Keratinocyte (primary cell): ENCODE results near the gene ZNF804A. TPM values are rescaled to one million over a fixed set of nuclear protein-coding genes. Genes with fewer than 3 reads are reported as not detected.

Source experiments
- DNase-seq: peaks from one replicate; pipeline ENCODE4 v3.0.0-alpha.2; 2011; ENCODE audit warnings: low read depth, missing footprints, low spot score
- FAIRE-seq: peaks from 2 replicates; lab custom pipeline; 2011; peaks lifted over from hg19 to GRCh38; lab: Jason Lieb, UNC
- H2AFZ ChIP-seq: 2 replicates; pipeline ENCODE4 v1.6.0; 2012; ENCODE audit warnings: low read length, control low read depth, inconsistent platforms; ENCODE audit not compliant: control insufficient read depth
- H3K27ac ChIP-seq: 2 replicates; pipeline ENCODE4 v1.5.1; 2011; ENCODE audit warnings: low read length; ENCODE audit not compliant: control insufficient read depth, insufficient read depth
- H3K27me3 ChIP-seq: 3 replicates; pipeline ENCODE4 v1.6.0; 2011; ENCODE audit warnings: low read length; ENCODE audit not compliant: control insufficient read depth, insufficient read depth; ENCODE audit errors: extremely low read depth
- H3K36me3 ChIP-seq, 2 experiments: 2 replicates in 1 of 2; 3 replicates in 1 of 2; pipeline ENCODE4 v1.5.1; 2011; ENCODE audit warnings: low read length in 2 of 2, mild to moderate bottlenecking in 1 of 2; ENCODE audit not compliant: control insufficient read depth in 2 of 2, insufficient read depth in 2 of 2; ENCODE audit errors: extremely low read depth in 1 of 2
- H3K4me1 ChIP-seq: 3 replicates; pipeline ENCODE4 v1.5.1; 2011; ENCODE audit warnings: low read length; ENCODE audit not compliant: control insufficient read depth, insufficient read depth; ENCODE audit errors: extremely low read depth
- H3K4me2 ChIP-seq: 3 replicates; pipeline ENCODE4 v1.6.0; 2011; ENCODE audit warnings: low read depth, low read length; ENCODE audit not compliant: control insufficient read depth, insufficient read depth; ENCODE audit errors: extremely low read depth
- H3K4me3 ChIP-seq, 3 experiments: fragments of 200-600 bp in 1 of 3; sonication (generic) in 1 of 3; 2 replicates in 2 of 3; 3 replicates in 1 of 3; pipeline ENCODE4 v1.5.1; 2011 to 2016; ENCODE audit warnings: low read length in 3 of 3, mild to moderate bottlenecking in 3 of 3, control low read depth in 2 of 3, inconsistent platforms in 1 of 3, low read depth in 1 of 3, mixed read lengths in 1 of 3, mixed run types in 1 of 3, moderate library complexity in 1 of 3; ENCODE audit not compliant: control insufficient read depth in 2 of 3, insufficient read depth in 2 of 3; ENCODE audit errors: extremely low read depth in 1 of 3
- H3K79me2 ChIP-seq: 2 replicates; pipeline ENCODE4 v1.6.0; 2012; ENCODE audit warnings: low read length; ENCODE audit not compliant: control insufficient read depth, insufficient read depth
- H3K9ac ChIP-seq: 3 replicates; pipeline ENCODE4 v1.6.0; 2011; ENCODE audit warnings: low read length; ENCODE audit not compliant: control insufficient read depth, insufficient read depth; ENCODE audit errors: extremely low read depth
- H3K9me1 ChIP-seq: 3 replicates; pipeline ENCODE4 v1.6.0; 2011; ENCODE audit warnings: low read length; ENCODE audit not compliant: control insufficient read depth, insufficient read depth; ENCODE audit errors: extremely low read depth
- H3K9me3 ChIP-seq: 2 replicates; pipeline ENCODE4 v1.5.1; 2012; ENCODE audit warnings: low read depth, low read length; ENCODE audit not compliant: control insufficient read depth
- H4K20me1 ChIP-seq: 3 replicates; pipeline ENCODE4 v1.6.0; 2011; ENCODE audit warnings: low read length; ENCODE audit not compliant: control insufficient read depth, insufficient read depth; ENCODE audit errors: extremely low read depth
- CTCF ChIP-seq, 3 experiments: IDR thresholded peaks in 1 of 3; conservative IDR thresholded peaks in 1 of 3; optimal IDR thresholded peaks in 1 of 3; 2 replicates in 2 of 3; 3 replicates in 1 of 3; pipeline versions ENCODE3 to v1.5.1; 2011; ENCODE audit warnings: low read length in 3 of 3, mild to moderate bottlenecking in 3 of 3, moderate library complexity in 2 of 3, control low read depth in 1 of 3, inconsistent platforms in 1 of 3; ENCODE audit not compliant: insufficient read depth in 2 of 3; ENCODE audit errors: extremely low read depth in 1 of 3
- EZH2 ChIP-seq: IDR thresholded peaks from one replicate; pipeline ENCODE4 v1.6.1; 2012; ENCODE audit warnings: inconsistent platforms, mild to moderate bottlenecking, low read length, moderate library complexity
- dilution Hi-C: fragments of 300-500 bp; cut with MboI; formaldehyde crosslinking; loops from one replicate; pipeline ENCODE4 v1.7.0; 2020; ENCODE audit warnings: low sequenced_read_pairs; ENCODE audit not compliant: extremely low pct_ligation_motif_present
- polyA plus RNA-seq, 5 experiments: library from polyadenylated mRNA; depleted of rRNA in 3 of 5; stranded (reverse) in 3 of 5; stranded (forward) in 1 of 5; unstranded in 1 of 5; fragments of >200 nt; gene quantifications; 1 replicate in 1 of 5; 2 replicates in 3 of 5; 3 replicates in 1 of 5; pipeline versions ENCODE4 v1.2.1 to v1.2.3, GENCODE V29; 2011 to 2012; ENCODE audit warnings: missing spikeins in 2 of 5, low read depth in 1 of 5, low replicate concordance in 1 of 5

The ZNF804A gene
- polyA plus RNA-seq, 1 donor (not counting 4 experiments of a cell fraction or from before 2014, with no cell fraction given): 0.08 TPM

GRCh38 chr2:184698476-184698875, 100.1 kb downstream of the ZNF804A start:
- Histone ChIP-seq H3K27ac (no peak overlapping the region), H3K4me2 (no peak overlapping the region), H3K9me3 (no peaks in the 10 kb centered on the region), H3K79me2 (no peaks in the 10 kb centered on the region), H3K4me1 (no peaks in the 10 kb centered on the region), H3K9ac (no peak overlapping the region), H3K27me3 (no peaks in the 10 kb centered on the region), H4K20me1 (no peaks in the 10 kb centered on the region), H3K36me3 (no peaks in the 10 kb centered on the region), H2AFZ (no peak overlapping the region), H3K9me1 (no peaks in the 10 kb centered on the region), H3K4me3 (no peak overlapping the region)
- FAIRE-seq: no peak
- no peak for TF ChIP-seq CTCF (optimal IDR thresholded peaks at IDR 0.05 in 1 of 3, IDR thresholded peaks at IDR 0.05 in 1 of 3, conservative IDR thresholded peaks at IDR 0.05 in 1 of 3; ENCODE audit: extremely low read depth in 1 of 3, insufficient read depth in 2 of 3, low read length in 3 of 3)
- no peak for TF ChIP-seq EZH2
- DNase-seq: no peak
- dilution Hi-C loops: no loop called here

- H3K27ac ChIP-seq: no peak overlapping the region
- H3K36me3 ChIP-seq: no peaks in the 10 kb centered on the region
- no peaks in the 10 kb centered on the region for H3K9me3 ChIP-seq
- H3K4me2 ChIP-seq: no peak overlapping the region
- dilution Hi-C loops: no loop called here
- H3K4me3 ChIP-seq: no peak overlapping the region
- H3K27me3 ChIP-seq: no peaks in the 10 kb centered on the region
- no peaks in the 10 kb centered on the region for H3K4me1 ChIP-seq
- H2AFZ ChIP-seq: no peak overlapping the region
- TF ChIP-seq CTCF (optimal IDR thresholded peaks at IDR 0.05 in 1 of 3, IDR thresholded peaks at IDR 0.05 in 1 of 3, conservative IDR thresholded peaks at IDR 0.05 in 1 of 3; ENCODE audit: extremely low read depth in 1 of 3, insufficient read depth in 2 of 3, low read length in 3 of 3): no peak
- no peak for TF ChIP-seq EZH2
- no peaks in the 10 kb centered on the region for H3K79me2 ChIP-seq
- DNase-seq (no peak), FAIRE-seq (no peak)
- no peak overlapping the region for H3K9ac ChIP-seq
- H3K9me1 ChIP-seq: no peaks in the 10 kb centered on the region
- H4K20me1 ChIP-seq: no peaks in the 10 kb centered on the region
Observed at GRCh38 chr2:184721881-184722280, 123.6 kb downstream of the ZNF804A start.
